HG03045 (cell line): ENCODE measurements around the gene ATP10A.

ENCODE experiments used
- ATAC-seq: cut with Tn5 transposase; IDR thresholded peaks from one replicate; pipeline ENCODE4 v1.9.1; 2021; ENCODE audit warnings: mild to moderate bottlenecking, moderate library complexity; ENCODE audit not compliant: unreplicated experiment

The ATP10A gene

DNA sequence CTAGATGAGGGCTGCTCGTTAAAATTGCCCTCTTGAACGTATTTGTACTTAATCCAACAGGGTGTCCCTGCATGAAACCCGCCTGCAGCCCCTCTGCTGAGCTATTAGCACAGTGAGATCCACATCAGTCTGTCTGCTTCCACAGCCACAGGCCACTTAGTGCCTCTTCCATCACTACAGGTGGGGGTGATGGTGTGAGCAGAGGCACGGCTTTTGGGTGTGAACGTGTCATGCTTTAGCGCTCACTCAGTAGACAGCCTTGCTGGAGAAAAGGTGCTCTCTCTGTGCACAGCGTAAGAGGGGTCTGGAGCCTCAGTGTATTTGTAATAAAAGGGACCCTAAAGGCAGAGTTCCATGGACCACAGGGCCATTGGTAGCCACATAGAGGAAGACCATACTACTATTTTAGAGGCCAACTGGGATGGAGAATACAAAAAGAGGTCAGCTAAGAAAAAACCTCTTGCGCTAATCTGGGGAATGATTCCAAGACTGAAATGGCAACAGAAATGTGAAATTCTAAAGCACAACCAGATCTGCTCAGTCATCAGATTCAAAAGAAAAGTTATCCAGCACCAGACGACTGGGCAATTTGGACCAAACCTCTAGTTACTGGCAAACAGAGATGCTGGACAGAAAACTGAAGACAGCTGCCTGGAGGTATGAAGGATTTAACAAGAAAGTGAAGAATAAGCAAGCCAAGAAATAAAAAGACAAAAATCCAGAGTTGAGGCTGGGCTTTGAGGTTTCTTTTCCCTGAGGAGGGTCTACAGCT lies 120.2 kb downstream of the ATP10A start:
- ATAC-seq = no peak

DNA sequence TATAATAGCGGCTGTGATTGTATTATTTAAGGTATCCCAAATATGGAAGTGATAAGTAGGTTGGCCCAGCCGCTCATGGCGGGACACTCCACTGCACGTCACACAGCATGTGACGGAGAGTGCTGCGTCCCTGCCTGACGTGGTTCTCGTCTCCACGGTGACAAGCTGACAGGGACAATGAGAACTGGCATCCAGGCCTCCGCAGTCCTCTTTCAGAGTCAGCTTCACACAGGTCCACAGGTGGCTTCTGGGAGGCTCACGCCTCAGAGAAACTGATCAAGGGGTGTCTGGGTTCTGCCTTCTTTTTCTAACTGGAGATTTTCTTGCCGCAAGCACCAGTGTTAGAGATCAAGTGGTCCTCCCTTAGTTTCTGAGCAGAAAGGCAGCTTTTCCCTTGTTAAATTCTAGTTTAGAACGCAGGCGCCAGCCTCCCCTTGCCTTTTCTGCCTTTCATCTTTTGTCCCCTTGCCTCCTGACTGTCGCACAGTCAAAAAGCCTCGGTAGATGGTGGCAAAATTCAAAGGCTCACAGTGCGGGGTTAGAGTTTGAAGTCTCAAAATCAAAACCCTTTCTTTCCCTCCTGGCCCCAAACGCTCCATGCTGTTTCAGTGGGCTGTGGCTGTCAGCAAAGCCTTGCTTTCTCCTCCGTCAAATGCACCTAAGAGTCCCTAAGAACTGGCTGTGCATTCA lies 120.9 kb downstream of the ATP10A start:
- ATAC-seq = no peak

DNA sequence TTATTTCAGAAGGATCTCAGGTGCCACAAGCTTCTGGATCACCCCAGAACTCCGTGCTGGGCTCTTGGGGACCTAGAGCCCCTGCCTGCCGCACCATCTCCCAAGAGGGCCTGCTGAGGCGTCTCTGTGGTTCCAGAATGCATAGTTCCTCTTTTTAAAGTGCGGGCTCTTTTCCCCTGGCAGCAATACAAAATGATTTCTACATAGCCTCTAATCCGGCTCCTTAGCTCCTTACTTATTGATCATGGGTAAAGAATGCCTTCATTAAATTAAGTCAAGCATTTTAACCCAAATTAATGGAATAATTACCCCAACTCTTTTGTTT lies 121.9 kb downstream of the ATP10A start:
- no peak for ATAC-seq

DNA sequence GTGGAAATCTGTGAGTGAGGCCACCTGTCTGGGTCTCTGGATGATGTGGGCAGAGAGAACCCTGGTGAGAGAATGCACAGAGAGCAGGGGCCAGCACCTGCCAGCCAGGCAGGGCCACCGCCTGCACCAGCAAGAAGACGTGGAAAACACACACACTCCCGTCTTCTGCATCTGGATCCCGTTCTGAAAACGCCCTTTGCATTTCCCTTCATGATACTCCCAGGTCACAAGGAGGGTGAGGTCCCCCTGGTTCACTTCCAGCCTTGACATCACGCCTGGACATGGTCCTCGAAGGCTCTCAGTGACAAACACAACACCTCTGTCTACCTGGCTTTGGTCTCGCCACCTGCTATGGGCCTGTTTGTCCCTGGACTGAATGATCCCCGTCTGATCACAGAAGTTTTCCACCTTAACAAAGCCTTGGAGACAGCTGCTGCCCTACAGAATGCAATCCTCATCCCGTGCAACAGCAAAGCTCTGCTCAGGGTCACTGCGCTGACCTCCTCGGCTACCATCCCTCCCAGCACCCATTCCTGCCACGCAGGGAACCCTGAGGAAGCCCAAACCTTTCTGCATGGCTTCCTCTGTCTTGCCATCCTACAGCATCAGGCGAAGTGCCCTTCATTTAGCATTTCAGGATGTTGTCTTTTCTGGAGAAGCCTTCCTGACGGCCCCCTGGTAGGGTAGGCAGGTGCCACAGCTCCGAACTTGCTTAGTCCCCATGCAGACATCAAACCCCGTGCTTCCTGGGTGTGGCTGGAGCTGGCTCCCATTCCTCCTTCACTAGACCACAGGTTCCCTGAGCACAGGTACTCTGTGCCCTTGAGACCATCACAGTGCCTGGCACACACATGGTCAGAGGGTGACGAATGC lies 122.5 kb downstream of the ATP10A start:
- ATAC-seq = no peak

DNA sequence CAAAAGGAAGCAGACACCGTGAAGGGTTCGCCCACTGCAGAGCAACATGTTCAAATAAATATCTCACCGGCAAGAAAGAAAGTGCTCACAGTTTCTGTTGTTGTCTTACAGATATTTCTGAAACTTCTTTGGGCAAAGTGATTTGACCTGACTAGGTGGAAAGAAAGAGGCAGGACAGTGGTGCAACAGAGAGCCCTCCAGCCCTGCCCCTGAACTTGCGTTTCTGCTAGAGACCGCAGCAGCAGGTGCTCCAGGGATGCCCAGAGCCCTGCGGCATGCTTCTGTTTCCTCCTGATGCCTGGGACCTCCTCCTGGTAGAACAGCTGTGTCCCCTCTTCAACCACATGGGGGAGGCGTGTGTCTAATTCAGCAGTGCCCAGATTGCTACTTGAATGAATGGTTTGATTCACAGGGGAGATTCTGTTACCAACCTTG lies 123.4 kb downstream of the ATP10A start:
- ATAC-seq = no peak

DNA sequence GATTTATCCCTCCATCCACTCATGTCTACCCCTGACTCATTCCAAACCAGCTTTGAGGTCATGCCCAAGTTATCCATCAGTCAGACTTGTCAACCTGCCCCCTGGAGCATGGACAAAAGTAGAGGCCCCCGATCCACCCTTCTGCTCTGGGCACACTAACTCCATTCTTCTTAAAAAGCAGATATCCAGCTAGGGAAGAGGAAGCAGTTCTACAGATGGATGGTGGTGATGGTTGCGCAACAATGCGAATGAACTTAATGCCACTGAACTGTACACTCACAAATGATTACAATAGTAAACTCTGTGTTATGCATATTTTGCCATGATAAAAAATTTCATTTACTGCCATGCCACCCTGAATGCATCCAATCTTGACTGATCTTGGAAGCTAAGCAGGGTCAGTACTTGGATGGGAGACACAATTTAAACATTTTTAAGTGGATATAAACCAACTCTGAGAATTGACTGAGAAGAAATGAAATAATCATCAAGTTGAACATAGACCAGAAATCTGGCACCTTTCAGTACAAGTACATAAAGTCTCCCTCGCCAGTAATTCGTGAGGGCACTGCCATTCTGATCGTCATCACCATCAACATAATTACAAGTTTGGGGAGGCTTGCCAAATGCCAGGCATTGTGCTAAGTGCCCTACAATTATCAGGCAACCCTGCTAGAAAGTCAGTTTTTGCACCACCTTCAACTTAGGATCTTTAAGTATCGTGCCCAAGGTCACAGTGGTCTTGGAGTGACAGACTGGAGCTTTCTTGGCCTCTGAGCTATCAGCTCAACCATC lies 124.8 kb downstream of the ATP10A start:
- ATAC-seq = no peak

DNA sequence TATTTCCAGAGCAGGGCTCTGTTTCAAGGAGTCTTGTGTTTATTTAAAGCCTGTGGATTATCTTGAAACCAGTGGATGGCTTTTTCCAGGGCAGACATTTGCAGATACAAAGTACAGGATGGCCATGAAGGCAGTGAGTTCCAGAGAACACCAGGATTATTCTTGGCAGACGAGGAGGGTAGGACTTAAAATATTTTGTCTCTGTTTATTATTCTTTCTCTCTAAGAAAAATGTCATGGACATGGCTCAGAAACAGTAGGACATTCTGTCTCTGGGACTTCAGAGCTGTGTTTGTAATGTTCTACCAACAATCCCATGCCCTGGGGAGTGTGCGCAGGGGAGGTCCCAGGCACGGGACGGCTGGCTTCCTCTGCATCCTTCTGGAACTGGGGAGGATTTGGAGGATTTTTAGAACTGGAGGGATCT lies 125.9 kb downstream of the ATP10A start:
- no peak for ATAC-seq

DNA sequence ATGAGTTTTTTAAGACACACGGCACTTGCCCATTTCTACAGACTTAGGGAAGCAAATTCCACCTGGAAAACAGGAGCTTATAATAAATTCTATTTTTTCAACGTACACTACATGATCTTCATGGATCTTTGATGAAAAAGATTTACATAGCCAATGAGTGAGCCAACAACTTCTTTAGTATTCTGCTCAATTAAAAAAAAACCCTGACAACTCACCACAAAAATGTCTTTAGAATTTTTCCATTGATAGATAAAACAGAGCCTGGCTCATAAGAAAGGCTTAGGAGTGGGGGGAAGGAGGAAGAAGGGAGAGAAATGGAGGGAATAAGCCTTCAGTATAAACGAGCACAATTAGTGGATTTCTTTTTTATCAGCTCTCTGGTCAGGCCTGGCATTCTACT lies 126.7 kb downstream of the ATP10A start:
- no peak for ATAC-seq

DNA sequence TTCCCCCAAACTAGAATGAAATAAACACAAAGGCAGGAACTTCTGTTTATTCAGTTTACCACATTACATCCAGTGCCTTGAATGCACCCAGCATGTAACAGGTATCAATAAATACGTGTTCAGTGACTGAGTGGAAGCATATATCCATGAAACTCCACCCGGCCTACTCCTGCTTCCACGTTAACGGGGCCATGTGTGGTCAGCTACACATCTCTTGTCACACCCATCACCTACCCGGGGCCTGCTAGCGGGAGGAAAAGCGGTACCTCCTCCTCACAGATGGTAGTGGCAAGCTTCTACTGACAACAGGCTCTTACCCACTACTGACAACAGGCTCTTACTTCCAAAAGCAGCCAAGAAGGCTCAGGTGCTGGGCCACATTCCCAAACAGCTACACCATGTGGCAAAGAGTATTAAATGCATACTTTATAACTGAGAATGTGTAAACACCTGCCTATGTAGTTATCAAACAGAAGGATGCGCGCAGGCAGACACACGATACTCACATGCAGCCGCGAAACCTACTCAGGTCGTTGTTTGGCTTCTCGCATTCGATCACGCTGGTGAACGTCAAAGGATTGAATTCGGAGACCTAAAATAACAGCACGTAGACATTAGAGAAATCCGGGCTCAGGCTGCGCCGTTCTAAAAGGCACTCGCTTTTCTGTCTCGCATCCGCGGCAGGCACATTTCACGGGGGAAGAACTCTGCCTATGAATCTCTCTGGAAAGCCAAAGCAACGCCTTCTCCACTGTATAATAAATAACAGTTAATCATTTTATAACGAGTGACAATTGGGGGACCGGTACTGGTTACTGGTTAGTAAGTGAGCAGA lies 127.4 kb downstream of the ATP10A start:
- ATAC-seq = no peak

DNA sequence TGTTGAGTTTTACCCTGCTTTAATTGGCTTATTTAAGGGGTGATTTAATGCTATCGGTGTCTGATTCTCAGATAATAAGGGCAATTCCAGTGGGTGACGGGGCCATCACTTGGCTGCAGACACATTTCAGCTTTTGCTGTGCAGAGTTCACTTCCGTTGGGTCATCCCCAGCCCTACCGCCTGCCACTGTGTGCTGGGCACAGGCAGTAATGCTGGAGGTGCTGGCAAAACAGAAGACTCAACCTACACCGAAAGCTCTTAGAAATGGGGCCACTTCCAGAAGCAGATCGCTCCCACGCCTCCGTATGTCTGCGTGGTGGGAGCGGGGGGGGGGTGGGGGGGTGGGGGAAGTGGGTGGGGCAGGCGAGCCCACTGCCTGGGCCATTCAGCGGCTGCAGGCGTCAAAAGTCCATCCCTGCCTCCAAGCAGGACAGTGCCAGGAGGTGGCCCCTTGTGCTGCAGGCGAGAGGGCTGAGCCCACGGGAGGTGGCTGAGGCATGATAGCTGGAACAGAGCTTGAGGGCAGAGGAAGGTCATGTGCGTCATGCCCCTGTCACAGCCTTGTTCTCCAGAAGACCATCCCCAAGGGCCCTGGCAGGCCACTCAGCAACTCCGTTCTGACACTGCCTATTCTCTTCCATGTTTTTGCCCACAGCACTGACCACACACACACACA lies 128.3 kb downstream of the ATP10A start:
- no peak for ATAC-seq

DNA sequence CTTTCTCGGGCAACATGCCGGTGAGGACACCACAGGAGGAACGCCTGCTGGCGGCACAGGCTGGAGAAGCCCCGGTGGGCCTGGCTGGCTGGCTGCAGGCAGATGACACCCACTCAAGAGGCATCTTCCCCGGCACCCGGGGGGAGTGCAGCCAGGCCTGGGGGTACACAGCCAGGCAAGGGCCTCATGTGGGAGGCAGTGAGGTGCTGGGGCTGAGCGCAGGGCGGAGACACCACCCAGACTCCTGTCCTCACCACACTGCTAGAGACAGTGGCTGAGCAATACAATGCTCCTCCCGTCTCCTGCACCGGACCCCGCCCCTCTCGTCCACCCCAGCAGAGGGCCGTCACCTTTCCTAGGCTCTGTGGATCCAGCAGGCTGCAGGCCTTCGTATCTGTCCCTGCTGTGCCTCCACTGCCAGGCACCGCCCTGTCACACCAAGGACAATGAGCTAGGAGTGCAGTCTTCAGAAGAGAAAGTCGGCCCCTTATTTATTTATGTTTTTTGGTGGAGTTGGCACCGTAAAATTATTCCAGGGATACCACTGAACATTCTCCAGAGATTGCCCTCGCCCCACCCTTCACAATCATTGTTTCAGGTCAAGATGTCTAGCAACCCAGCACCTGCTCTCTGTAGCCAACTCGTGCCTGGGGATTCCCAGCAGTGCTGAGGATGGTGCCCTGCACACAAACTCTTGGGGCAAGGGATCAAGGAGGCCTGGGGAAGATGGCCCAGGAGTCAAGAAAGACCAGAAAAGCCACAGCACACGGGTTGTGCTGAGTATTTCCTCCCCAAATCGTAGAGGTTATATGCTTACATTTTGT lies 129.1 kb downstream of the ATP10A start:
- ATAC-seq = no peak

DNA sequence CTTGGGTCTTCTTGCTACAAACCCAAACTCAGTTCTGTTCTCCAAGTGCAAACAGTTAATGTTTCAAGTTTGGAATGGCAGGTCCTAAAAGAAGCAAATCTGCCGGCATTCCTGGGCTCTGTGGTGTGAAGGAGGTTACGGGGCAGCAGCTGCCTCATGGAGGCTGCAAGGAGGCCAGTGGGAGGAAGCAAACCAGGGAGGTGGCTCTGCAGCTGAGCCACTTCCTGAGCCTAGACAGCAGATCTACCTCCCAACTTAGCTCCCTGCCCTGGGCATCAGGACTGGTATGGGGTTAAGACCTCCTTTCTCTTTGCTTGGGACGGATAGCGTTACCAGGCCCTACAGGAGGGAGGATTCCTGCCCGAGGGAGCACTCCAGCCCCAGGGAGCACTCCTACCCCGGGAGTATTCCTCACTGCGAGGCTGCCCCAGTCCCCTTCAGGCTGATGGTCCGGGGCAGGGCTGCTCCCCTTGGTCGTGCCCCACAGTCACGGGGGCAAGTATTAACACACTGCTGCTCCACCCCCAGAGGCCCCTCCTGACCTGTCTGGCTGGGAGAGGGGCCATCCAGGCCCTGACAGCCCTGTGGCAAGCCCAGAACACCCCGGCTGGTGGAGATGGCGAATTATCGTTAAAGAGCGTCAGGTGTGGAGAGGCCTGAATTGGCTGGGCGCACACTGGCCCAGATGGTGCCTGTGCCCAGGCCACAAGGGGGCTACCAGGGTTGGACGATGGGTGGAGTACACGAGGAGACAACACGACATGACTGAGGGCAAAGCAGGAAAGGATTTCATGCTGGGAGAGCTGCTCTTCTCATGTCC lies 129.9 kb downstream of the ATP10A start:
- no peak for ATAC-seq

DNA sequence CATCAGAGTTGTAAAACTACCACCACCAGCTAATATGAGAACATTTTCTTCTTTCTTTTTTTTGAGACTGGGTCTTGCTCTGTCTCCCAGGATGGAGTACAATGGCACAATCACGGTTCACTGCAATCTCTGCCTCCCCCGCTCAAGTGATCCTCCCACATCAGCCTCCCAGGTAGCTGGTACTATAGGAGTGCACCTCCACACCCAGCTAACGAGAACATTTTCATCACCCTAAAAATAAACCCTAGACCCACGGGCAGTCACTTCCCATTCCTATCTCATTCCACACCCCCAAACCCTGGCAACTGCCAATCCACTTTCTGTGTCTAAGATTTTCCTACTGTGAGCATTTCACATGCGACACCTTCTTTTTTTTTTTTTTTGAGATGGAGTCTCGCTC lies 130.9 kb downstream of the ATP10A start:
- ATAC-seq = no peak

DNA sequence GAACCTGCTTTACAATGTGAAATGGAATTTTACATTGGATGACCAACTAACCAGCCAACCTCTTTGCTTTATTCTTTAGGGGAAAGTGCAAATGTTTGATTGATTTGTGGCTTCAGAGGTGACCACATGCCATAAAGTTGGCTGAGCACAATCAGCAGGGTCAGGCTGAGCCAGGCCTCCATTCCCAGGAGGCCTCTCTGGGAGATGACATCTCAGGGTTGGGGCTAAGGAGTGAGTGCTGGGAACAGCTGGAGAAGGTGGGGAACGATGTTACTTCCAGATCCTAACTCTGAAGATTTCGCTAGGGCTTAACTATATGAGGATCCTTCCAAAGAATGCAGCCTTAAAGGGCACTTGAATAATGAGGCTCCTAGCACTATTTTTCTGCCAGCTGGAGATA lies 131.7 kb downstream of the ATP10A start:
- no peak for ATAC-seq

DNA sequence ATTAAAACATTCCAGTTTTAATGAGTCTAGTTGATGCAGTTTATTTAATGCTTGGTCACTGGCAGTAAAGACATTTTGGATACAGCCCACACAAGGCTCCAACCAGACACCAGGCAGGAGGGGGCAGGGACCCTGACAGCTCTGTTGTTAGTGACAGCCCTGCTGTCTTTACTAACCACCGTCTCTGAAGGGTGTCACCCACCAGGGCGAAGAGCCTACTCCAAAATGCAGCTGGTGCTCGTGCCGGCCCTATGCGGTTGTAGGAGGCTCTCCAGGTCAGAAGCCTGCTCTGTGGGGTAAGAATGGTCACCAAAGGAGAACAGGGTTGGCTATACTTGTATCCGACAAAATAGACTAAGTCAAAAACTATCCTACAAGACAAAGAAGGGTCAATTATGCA lies 132.2 kb downstream of the ATP10A start:
- ATAC-seq = no peak

DNA sequence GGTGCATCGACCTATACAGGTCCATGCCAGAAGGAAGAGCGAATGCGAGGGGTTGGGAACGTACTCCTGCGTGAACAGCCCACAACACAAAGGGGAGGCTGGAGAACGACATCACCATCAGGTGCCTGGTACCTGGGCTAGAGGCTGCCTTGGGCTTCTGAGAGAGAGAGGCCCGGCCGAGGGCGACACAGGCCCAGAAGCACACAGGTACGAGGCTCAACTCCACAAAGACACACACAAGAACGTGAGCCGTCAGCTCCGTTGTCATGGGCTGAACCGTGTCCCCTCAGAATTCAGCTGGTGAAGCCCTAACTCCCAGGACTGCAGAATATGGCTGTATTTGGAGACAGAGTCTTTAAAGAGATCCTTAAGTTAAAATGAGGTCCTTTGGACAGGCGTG lies 134.3 kb downstream of the ATP10A start:
- ATAC-seq = no peak

DNA sequence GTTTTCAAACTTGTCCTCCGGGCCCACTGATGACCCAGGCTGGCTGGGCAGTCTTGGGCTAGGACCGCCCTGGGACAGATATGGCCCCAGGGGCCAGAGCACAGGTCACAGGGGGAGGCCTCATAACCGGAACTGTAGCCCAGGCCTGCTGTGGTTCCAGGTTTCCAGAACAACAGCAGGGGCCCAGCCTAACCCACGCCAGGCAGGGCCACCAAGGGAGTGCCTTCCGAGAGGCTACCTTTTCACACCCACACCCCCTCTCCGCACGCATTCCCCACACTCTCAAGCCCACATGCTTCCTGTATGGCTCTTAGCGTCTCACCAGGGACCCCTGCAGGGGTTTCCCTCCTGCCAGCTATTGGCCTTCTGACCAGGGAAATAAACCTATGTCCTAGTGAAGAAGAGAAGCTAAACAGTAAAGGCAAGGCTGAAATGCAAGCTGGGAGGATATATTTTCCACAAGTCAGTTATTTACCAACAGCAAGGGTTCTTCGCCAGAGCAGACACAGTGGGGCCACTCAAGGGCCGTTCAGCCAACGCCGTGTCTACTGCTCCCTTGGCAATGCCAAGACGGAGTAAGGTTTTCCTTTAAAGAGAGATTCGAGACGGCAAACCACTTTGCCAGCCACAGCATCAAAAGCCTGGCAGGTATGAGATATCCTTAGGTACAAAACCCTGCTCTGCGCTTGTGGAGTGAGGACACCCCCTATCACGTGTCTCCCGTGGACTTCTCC lies 135.1 kb downstream of the ATP10A start:
- ATAC-seq = no peak
